Measurements from ENCODE around the gene RAB6A.
"Not testable (repeated sequence)": the region's sequence is repeated elsewhere in the genome, so short reads cannot be mapped to it uniquely, and the experiment has no call there.

The RAB6A gene

GRCh38 chr11:73760135-73760678, 667 bp downstream of the RAB6A start:
- no peaks in the 10 kb centered on the region for H3K9me3 ChIP-seq (ENCODE audit: control insufficient read depth, low read depth, low read length)
- H3K27ac ChIP-seq (ENCODE audit: low read length): no peak overlapping the region
- H3K4me3 ChIP-seq (ENCODE audit: low read length): peak overlapping the region; percentile 93
- H3K9ac ChIP-seq (ENCODE audit: low read length): peak overlapping the region; percentile 77
- no peaks in the 10 kb centered on the region for H3K36me3 ChIP-seq (ENCODE audit: control insufficient read depth, low read depth, low read length)
- H3K4me1 ChIP-seq (ENCODE audit: control insufficient read depth, low read depth, low read length): peaks cover 20% of the 10 kb centered on the region
- H3K27me3 ChIP-seq (ENCODE audit: control insufficient read depth, insufficient read depth, low read length): no peaks in the 10 kb centered on the region

GRCh38 chr11:73759610-73760134, 1.2 kb downstream of the RAB6A start:
- H3K4me1 ChIP-seq (ENCODE audit: control insufficient read depth, low read depth, low read length): peaks cover 20% of the 10 kb centered on the region
- H3K27me3 ChIP-seq (ENCODE audit: control insufficient read depth, insufficient read depth, low read length): no peaks in the 10 kb centered on the region
- peak overlapping the region; percentile 93 for H3K4me3 ChIP-seq (ENCODE audit: low read length)
- H3K9ac ChIP-seq (ENCODE audit: low read length): peak overlapping the region; percentile 77
- no peaks in the 10 kb centered on the region for H3K36me3 ChIP-seq (ENCODE audit: control insufficient read depth, low read depth, low read length)
- no peak overlapping the region for H3K27ac ChIP-seq (ENCODE audit: low read length)
- H3K9me3 ChIP-seq (ENCODE audit: control insufficient read depth, low read depth, low read length): no peaks in the 10 kb centered on the region

GRCh38 chr11:73758451-73758850, 2.4 kb downstream of the RAB6A start:
- Histone ChIP-seq H3K27me3 (ENCODE audit: control insufficient read depth, insufficient read depth, low read length) (no peaks in the 10 kb centered on the region), H3K9ac (ENCODE audit: low read length) (no peak overlapping the region), H3K36me3 (ENCODE audit: control insufficient read depth, low read depth, low read length) (no peaks in the 10 kb centered on the region), H3K9me3 (ENCODE audit: control insufficient read depth, low read depth, low read length) (no peaks in the 10 kb centered on the region), H3K4me1 (ENCODE audit: control insufficient read depth, low read depth, low read length) (peaks cover 20% of the 10 kb centered on the region), H3K27ac (ENCODE audit: low read length) (no peak overlapping the region), H3K4me3 (ENCODE audit: low read length) (peak overlapping the region; percentile 93)

GRCh38 chr11:73757598-73757997, 3.3 kb downstream of the RAB6A start:
- Histone ChIP-seq H3K4me1 (ENCODE audit: control insufficient read depth, low read depth, low read length) (peaks cover 20% of the 10 kb centered on the region), H3K9ac (ENCODE audit: low read length) (no peak overlapping the region), H3K4me3 (ENCODE audit: low read length) (no peak overlapping the region), H3K27me3 (ENCODE audit: control insufficient read depth, insufficient read depth, low read length) (no peaks in the 10 kb centered on the region), H3K27ac (ENCODE audit: low read length) (no peak overlapping the region), H3K36me3 (ENCODE audit: control insufficient read depth, low read depth, low read length) (no peaks in the 10 kb centered on the region), H3K9me3 (ENCODE audit: control insufficient read depth, low read depth, low read length) (no peaks in the 10 kb centered on the region)

- Histone ChIP-seq H3K4me1 (ENCODE audit: control insufficient read depth, low read depth, low read length) (peaks cover 20% of the 10 kb centered on the region), H3K27ac (ENCODE audit: low read length) (no peak overlapping the region), H3K9ac (ENCODE audit: low read length) (no peak overlapping the region), H3K9me3 (ENCODE audit: control insufficient read depth, low read depth, low read length) (no peaks in the 10 kb centered on the region), H3K4me3 (ENCODE audit: low read length) (no peak overlapping the region), H3K27me3 (ENCODE audit: control insufficient read depth, insufficient read depth, low read length) (no peaks in the 10 kb centered on the region), H3K36me3 (ENCODE audit: control insufficient read depth, low read depth, low read length) (no peaks in the 10 kb centered on the region)
Measured at GRCh38 chr11:73755670-73756069, 5.2 kb downstream of the RAB6A start.

- H3K36me3 ChIP-seq (ENCODE audit: control insufficient read depth, low read depth, low read length): no peaks in the 10 kb centered on the region
- H3K4me1 ChIP-seq (ENCODE audit: control insufficient read depth, low read depth, low read length): peaks cover 15% of the 10 kb centered on the region
- no peak overlapping the region for H3K27ac ChIP-seq (ENCODE audit: low read length)
- no peak overlapping the region for H3K4me3 ChIP-seq (ENCODE audit: low read length)
- H3K27me3 ChIP-seq (ENCODE audit: control insufficient read depth, insufficient read depth, low read length): no peaks in the 10 kb centered on the region
- no peak overlapping the region for H3K9ac ChIP-seq (ENCODE audit: low read length)
- no peaks in the 10 kb centered on the region for H3K9me3 ChIP-seq (ENCODE audit: control insufficient read depth, low read depth, low read length)
Measured at GRCh38 chr11:73753938-73754337, 6.9 kb downstream of the RAB6A start.

- Histone ChIP-seq H3K9me3 (ENCODE audit: control insufficient read depth, low read depth, low read length) (no peaks in the 10 kb centered on the region), H3K9ac (ENCODE audit: low read length) (no peak overlapping the region), H3K27me3 (ENCODE audit: control insufficient read depth, insufficient read depth, low read length) (no peaks in the 10 kb centered on the region), H3K4me1 (ENCODE audit: control insufficient read depth, low read depth, low read length) (peaks cover 5% of the 10 kb centered on the region), H3K4me3 (ENCODE audit: low read length) (no peak overlapping the region), H3K27ac (ENCODE audit: low read length) (no peak overlapping the region), H3K36me3 (ENCODE audit: control insufficient read depth, low read depth, low read length) (no peaks in the 10 kb centered on the region)
Measured at GRCh38 chr11:73752903-73753302, 8.0 kb downstream of the RAB6A start.

- no peaks in the 10 kb centered on the region for H3K27me3 ChIP-seq (ENCODE audit: control insufficient read depth, insufficient read depth, low read length)
- H3K27ac ChIP-seq (ENCODE audit: low read length): no peak overlapping the region
- no peak overlapping the region for H3K9ac ChIP-seq (ENCODE audit: low read length)
- H3K4me3 ChIP-seq (ENCODE audit: low read length): no peak overlapping the region
- no peaks in the 10 kb centered on the region for H3K9me3 ChIP-seq (ENCODE audit: control insufficient read depth, low read depth, low read length)
- H3K36me3 ChIP-seq (ENCODE audit: control insufficient read depth, low read depth, low read length): no peaks in the 10 kb centered on the region
- no peaks in the 10 kb centered on the region for H3K4me1 ChIP-seq (ENCODE audit: control insufficient read depth, low read depth, low read length)
Measured at GRCh38 chr11:73752216-73752867, 8.5 kb downstream of the RAB6A start.

GRCh38 chr11:73750862-73751261, 10.0 kb downstream of the RAB6A start:
- not testable (repeated sequence) for H3K27ac ChIP-seq (ENCODE audit: low read length); H3K4me1 ChIP-seq (ENCODE audit: control insufficient read depth, low read depth, low read length); H3K36me3 ChIP-seq (ENCODE audit: control insufficient read depth, low read depth, low read length); H3K9ac ChIP-seq (ENCODE audit: low read length); H3K27me3 ChIP-seq (ENCODE audit: control insufficient read depth, insufficient read depth, low read length); H3K4me3 ChIP-seq (ENCODE audit: low read length); H3K9me3 ChIP-seq (ENCODE audit: control insufficient read depth, low read depth, low read length)

GRCh38 chr11:73750228-73750627, 10.6 kb downstream of the RAB6A start:
- H3K27ac ChIP-seq (ENCODE audit: low read length): no peak overlapping the region
- H3K4me1 ChIP-seq (ENCODE audit: control insufficient read depth, low read depth, low read length): no peaks in the 10 kb centered on the region
- H3K9ac ChIP-seq (ENCODE audit: low read length): no peak overlapping the region

GRCh38 chr11:73749118-73749517, 11.8 kb downstream of the RAB6A start:
- no peaks in the 10 kb centered on the region for H3K4me1 ChIP-seq (ENCODE audit: control insufficient read depth, low read depth, low read length)

More at GRCh38 chr11:73750228-73750627, 10.6 kb downstream of the RAB6A start:
- H3K36me3 ChIP-seq (ENCODE audit: control insufficient read depth, low read depth, low read length): no peaks in the 10 kb centered on the region
- H3K9me3 ChIP-seq (ENCODE audit: control insufficient read depth, low read depth, low read length): no peaks in the 10 kb centered on the region
- no peak overlapping the region for H3K4me3 ChIP-seq (ENCODE audit: low read length)
- no peaks in the 10 kb centered on the region for H3K27me3 ChIP-seq (ENCODE audit: control insufficient read depth, insufficient read depth, low read length)

GRCh38 chr11:73748300-73748699, 12.6 kb downstream of the RAB6A start:
- no peak overlapping the region for H3K27ac ChIP-seq (ENCODE audit: low read length)
- no peak overlapping the region for H3K4me3 ChIP-seq (ENCODE audit: low read length)
- no peak overlapping the region for H3K9ac ChIP-seq (ENCODE audit: low read length)
- H3K27me3 ChIP-seq (ENCODE audit: control insufficient read depth, insufficient read depth, low read length): no peaks in the 10 kb centered on the region
- H3K4me1 ChIP-seq (ENCODE audit: control insufficient read depth, low read depth, low read length): no peaks in the 10 kb centered on the region
- H3K9me3 ChIP-seq (ENCODE audit: control insufficient read depth, low read depth, low read length): no peaks in the 10 kb centered on the region
- no peaks in the 10 kb centered on the region for H3K36me3 ChIP-seq (ENCODE audit: control insufficient read depth, low read depth, low read length)

More at GRCh38 chr11:73749118-73749517, 11.8 kb downstream of the RAB6A start:
- Histone ChIP-seq H3K27ac (ENCODE audit: low read length) (no peak overlapping the region), H3K9me3 (ENCODE audit: control insufficient read depth, low read depth, low read length) (no peaks in the 10 kb centered on the region), H3K4me3 (ENCODE audit: low read length) (no peak overlapping the region), H3K36me3 (ENCODE audit: control insufficient read depth, low read depth, low read length) (no peaks in the 10 kb centered on the region), H3K27me3 (ENCODE audit: control insufficient read depth, insufficient read depth, low read length) (no peaks in the 10 kb centered on the region), H3K9ac (ENCODE audit: low read length) (no peak overlapping the region)
